Measurements from ENCODE around the gene MAPKBP1.

DNA sequence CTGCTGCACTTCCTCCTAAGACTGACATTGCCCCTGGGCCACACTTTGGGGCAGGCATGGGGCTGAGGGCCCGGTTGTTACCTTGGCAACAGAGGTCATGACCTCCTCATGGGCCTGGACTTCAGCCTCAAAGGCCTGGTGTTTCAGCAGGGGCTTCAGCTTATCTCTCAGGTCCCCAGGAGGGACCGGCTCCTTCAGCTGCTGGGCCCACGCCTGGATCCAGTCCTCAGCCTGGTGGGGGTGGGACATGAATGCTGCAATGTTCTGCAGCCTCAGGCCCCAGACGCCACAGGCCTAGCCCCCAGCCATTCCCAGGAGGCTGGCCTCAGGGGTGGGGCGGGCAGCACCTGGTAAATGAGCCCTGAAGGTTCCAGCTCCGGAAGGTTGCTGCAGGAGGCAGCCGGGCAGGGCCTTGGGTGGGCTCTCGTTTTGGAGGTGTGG lies 92.0 kb downstream of the MAPKBP1 start:
- no peak for TF ChIP-seq ZNF274 (IDR thresholded peaks at IDR 0.05; ENCODE audit: low read depth, low read length)
- no peak for TF ChIP-seq YY1 (IDR thresholded peaks at IDR 0.05; ENCODE audit: insufficient read depth, insufficient read length)

All from NT2/D1 (cell line).